Inflammatory macrophage (primary cell): ENCODE data around the gene SLU7.

ENCODE experiments used
- DNase-seq, 2 donors: peaks; one replicate each; pipeline ENCODE4 v3.0.0-alpha.2; 2020 to 2022

The SLU7 gene

DNA sequence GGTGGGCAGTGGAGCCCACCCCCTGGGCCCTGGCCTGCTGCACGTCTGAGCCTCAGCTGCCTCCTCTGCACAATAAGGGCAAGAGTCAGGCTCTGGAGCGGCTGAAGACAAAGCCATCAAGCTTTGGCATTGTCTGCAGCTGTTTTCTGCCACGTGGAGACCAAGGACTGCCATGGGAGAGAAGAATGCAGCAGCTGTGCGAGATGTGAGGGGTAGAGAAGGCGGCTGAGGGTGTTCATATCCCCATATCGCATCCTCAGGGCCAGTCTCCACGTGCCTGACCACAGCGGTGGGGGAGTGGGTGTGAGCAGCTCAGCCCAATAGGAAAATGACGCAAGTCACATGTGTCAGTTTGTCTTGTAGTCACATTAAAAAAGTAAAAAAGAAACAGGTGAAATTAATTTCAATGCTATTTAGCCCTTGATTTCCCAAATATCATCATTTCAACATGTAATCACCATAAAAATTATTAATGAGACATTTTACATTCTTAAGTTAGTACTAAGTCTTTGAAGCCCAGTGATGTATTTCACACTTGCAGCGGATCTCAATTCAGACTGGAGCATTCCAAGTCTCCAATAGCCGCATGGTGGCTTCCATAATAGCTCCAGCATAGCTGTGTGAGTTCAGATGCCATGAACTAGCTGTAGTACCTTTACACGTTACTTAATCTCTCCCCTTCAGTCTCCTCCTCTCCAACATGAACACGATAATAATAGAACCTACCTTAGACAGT, 55.1 kb downstream of the SLU7 start:
- DNase-seq, result no peak

DNA sequence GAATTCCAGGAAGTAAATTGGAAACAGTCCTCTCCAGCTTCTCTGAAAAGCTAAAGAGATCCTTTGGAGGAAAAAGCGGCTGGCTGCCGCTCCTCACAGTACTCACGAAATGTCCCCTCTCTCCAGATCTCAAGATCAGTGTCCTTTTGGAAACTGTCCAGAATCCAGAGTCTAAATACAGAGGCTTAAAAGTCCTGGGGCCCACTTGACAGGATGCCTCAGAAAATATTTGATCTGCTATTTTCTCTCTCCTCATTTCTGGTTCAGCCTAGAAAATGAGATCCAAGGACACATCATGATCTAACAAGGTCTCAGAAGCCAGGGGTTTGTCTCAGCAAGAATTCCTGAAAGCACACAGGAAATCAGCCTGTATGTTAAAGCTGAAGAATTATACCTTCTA, 55.7 kb downstream of the SLU7 start:
- DNase-seq, result no peak

- DNase-seq, result no peak
Observed at GRCh38 chr5:160361624-160362228, 57.2 kb downstream of the SLU7 start.

DNA sequence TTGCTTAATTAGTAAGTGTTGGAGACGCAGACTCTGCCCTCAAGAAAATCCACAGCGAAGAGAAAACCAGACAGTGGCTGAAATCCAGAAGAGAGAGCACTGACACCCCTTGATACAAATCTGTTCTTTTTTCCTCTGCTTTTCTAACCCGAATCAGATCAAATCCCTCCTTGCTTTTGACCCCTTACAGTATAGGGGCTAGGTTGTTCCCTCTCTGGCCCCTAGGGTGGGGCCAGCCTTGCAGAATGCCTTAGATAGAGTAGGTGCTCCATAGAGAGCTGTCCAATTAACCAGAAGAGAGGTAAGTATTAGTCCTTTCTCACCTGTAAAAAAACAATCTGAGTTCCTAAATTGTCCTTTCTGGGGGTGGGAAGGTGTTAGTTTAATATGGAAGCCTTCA, 58.6 kb downstream of the SLU7 start:
- DNase-seq, result no peak

- no peak for DNase-seq
Observed at GRCh38 chr5:160359816-160360215, 59.1 kb downstream of the SLU7 start.

DNA sequence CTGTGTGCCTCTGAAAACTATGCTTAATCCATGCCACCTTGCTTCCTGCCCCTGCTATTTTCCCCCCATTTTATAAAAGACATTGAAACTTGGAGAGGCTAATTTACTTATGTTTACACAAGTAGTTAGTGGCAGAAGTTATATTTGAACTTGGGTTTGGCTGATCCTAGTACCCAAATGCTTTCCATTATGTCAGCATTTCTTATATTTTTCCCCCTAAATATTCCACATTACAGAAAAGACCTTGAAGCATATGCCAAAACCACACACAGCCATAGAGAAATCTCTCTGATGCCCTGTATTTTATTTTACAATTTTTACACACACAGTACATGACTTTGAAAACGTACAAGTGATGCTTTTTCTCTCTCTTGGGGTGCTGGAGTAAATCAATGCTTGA, 59.6 kb downstream of the SLU7 start:
- DNase-seq, result no peak

DNA sequence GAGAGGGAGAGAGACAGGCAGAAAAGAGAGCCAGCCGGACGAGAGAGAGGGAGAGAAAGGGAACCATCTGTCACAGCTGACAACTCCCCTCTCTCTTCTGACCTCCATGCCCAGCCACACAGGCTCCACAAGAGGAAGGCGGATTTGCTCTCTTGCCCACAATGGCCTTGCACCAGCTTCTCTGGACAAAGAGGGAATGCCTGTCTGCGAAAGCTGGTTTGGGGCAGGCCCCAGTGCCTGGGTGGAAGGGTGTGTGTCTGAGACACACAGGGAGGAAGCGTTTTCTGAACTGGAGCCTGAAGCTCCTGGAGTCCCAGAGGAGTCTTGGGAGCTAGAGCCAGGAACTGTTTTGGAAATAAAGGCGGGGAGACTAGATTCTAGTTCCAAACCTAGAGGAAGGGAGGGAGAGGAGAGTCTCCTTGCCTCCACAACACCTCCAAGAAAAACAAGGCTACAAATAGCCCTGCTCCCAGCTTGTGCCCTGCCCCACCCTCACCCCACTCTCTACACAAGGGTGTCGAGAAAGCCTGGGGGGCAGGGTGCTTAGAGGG, 60.9 kb downstream of the SLU7 start:
- no peak for DNase-seq

DNA sequence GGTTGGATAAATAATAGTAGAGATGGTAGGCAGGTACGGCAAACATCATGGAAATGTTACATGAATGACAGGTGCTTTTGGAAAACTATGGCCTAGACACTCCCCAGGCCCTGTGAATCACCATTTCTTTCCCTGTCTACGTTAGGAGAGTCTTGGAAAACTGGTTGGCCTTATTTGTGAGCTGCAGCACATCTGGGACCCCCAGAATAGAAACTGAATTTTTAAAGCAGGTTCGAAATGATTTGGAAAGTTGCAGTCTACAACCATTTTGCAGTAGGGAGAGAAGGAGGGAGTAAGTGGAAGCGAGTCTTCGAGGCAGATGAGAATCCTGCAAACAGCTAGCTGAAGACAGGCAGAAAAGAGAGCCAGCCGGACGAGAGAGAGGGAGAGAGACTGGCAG, 61.5 kb downstream of the SLU7 start:
- no peak for DNase-seq

DNA sequence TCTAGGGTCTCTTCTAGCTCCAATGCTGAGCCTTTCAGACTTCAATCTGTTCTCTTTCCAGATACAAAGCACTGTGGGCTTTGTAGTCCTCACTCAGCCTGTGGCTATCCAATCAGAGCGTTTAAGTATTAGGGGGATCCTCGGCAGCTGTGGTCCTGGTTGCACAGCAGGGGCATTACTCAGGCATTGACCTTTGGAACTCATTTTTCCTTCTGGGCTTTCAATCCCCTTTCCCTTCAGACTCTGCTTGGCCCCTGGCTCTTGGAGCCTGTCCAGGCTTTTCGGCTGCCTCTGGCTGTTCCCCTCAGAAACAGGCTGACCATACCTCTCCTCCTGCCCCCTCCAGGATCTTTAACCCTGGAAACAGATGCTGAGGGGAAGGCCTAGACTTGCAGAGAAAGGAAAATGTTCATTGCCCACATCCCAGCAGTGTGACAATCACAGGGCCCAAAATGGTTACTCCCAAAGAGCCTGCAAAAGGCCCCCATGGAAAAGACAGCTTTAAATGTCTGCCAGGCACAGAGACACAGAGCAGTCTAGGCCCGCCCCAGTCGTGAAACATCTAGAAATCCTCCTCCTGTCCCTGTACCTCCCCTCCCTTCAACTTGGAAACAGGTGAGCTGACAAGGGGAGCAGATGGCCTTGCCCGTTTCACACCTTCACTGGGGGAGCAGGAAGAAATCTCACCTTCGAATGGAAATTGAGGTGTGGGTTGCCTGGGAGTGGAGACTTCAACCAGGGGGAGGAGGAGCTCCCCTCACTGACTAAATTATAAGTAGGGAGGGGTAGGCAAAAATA, 62.1 kb downstream of the SLU7 start:
- no peak for DNase-seq

DNA sequence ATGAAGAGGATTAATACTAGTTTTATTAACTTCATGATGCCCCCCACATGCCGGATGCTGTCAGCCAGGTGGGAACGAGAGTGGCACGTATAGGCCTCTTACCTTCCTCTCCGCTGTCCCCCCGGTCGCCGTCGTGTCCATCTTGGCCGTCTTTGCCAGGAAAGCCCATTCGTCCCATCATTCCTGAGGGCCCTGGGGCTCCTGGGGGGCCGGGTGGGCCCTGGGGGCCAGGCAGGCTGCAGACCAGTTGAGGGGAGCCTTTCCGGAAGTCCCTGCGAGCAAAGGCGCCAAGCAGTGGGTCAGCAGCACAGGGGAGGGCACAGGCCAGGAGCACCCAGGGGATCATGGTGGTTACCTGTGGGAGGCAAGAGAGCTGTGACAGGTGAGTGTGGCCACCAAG, 64.2 kb downstream of the SLU7 start:
- no peak for DNase-seq

DNA sequence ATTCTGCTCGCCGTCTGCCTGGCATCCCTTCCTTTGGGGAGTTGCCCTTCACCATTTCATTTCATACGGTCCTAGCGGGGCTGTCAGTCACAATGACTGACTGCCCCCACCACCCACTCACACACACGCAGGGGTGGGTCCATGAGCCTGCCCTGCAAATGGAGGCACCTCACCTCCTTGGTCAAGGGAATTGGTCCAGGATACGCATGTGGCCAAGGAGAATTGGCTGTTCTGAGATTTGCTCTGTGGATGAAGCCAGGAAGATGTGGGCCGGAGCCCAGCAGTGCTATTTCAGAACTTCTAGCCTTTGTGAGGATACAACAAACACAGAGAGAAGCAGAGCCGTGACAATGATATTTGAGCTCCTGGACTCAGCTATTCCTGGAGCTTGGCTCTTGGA, 65.5 kb downstream of the SLU7 start:
- DNase-seq, result no peak

DNA sequence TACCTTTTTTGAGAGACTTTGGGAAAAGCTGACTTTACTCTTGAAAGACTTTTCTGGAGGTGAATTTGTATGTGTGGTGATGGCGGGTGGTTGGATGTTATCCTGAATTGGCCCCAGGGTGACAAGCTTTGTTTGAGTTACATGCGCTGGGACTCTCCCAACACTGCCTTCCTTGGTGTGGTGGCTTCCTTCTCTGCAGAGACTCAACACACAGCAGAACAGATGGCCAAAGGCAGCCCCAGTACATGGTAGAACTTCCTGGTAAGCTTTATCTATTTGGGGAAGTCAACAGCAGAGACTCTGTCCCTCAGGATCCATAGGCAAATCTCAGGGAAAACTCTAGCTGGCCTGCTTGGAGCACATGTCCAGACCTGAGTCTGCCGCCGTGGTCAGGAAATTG, 66.6 kb downstream of the SLU7 start:
- DNase-seq, result no peak
